GM08714 (cell line): Measurements from ENCODE around the gene MED25.

Experiments
- H3K4me3 ChIP-seq: fragments of 200-500 bp; sonication (Bioruptor generic); 2 replicates; pipeline ENCODE4 v1.5.1; 2014; ENCODE audit warnings: mild to moderate bottlenecking, low read length, inconsistent platforms
- ZNF274 ChIP-seq: IDR thresholded peaks from 2 replicates; pipeline ENCODE4 v1.6.1; 2012; ENCODE audit warnings: mild to moderate bottlenecking, low read depth, low read length

The MED25 gene

DNA sequence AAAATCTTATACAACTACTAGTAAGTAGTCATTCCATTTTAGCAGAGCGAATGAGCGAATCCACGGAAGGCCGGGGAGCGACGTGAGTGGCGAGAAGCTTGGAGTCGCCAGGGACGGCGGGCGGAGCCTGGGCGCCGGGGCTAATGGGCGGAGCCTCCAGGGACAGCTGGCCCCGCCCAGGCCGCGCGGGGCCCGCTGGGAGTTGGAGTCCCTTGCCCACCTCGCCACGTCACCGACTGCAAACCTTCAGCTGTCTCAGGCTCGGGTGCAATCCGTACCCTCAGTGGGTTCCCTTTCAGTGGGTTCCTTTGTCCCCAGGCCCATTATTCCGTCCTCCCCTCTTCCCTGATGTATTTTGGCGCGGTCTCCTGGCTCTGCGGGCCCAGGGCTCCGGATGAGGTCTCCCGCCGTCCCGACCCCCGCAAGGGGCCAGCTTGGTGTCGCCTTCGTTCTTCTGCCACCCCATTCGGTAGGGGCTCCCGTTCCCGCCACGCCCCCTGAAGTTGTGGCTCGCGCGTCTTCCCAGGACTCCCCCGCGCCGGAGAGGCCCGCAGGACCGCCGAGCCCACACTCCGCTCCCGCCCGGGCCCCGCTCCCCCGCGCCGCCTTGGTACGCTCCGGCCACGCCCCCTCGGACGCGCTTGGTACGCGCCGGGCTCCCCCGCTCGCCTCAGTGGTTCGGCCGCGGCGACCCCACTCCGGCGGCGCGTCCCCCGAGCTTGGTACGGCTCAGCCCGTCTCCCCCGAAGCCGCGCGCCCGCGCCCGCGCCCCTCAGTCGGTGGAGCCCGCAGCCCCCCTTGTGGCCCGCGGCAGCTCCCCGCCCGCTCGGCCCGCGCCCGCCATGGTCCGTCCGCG lies 32.6 kb downstream of the MED25 start, which contains the start of gene PTOV1:
TSS of gene PTOV1 (plus strand) at position 673 of the 856 bp plus-strand sequence.
- TF ChIP-seq ZNF274 = no peak
- H3K4me3 ChIP-seq = peak within 1 kb of the TSS; percentile 64

DNA sequence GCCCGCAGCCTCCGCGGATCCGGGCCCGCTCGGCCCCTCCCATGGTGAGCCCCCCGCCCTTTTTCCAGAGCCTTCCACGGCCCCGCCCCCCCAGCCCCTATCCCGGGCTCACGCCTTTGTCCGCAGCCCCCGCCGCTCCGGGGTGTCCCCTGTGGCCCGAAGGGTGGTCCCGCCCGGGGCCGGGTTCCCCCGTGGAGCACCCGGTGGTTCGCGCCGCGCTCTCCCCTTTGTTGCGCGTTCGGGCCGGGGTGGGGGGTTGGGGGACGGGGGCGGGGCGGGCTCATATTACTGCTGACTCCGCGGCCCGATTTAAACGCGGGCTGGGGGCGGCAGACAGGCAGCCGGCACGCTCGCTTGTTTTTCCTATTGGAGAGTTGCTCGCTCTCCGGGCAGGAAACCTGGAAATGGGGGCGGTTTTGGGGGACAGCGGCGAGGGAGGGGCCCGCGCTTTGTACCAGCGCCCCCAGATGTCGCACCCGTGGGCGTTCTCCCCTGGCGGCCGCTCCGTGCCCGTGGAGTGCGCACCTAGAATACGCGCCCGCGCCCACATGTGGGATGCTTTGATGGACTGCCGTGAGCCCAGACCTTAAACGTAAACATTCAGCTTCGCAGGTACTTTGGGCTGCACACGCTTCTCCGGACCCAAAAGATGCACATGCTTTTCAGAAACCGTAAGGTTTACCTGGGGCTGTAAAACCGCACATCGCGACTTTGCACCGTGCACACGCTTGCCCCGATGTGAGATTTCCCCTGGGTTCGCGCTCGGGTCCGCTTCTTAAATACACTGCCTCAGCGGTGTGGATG lies 33.6 kb downstream of the MED25 start:
- H3K4me3 ChIP-seq = peak overlapping the region; percentile 64
- TF ChIP-seq ZNF274 = no peak

DNA sequence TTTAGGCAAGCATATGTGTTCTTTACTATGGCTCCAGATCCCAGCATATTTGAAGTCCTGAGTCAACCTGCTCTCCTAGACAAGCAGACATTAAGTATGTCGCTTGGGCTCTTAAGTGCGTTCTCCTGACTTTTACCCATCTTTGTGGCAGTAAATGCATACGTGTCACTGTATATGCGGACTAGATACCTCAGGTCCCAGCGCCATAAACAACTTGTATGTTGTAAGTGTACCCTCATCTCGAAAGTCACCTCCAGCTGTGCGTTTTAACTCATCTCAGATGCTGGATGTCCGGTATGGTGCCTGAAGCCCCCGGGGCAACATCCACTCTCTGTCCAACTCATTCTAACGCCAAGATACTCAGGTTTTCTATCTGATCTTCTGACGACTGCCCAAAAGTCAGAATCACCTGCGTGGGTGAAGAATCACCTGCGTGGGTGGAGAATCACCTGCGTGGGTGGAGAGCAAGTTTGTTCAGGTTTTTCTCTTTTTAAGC lies 34.6 kb downstream of the MED25 start:
- H3K4me3 ChIP-seq = no peak overlapping the region; the same call in 1 of the 2 replicates

DNA sequence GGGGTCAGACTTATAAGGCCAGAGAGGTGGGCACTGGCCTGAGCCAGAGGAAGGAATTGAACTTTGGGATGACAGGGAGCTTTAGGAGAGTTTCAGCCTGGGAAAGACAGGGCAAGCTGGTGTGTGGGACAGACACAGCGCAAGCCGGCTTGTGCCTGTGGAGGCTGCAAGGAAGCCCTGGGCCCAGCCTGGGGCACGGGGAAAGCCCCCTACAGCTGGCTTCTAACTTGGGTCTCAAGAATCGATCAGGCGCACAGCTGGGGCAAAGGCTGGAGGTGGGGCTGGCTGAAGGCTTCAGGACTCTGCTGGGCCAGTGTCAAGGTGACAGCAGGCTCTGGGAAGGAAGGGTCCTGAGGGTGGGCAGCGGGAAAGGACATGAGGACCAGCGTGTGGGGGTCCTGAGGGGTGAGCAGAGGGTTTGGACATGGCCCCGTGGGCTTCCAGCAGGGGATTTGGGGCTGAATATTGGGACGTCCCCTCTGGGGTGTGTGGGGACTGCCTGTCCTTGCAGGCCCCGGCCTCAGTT lies 35.8 kb downstream of the MED25 start:
- TF ChIP-seq ZNF274 = no peak
- no peak overlapping the region for H3K4me3 ChIP-seq

More for the DNA sequence above, 34.6 kb downstream of the MED25 start:
- no peak for TF ChIP-seq ZNF274

DNA sequence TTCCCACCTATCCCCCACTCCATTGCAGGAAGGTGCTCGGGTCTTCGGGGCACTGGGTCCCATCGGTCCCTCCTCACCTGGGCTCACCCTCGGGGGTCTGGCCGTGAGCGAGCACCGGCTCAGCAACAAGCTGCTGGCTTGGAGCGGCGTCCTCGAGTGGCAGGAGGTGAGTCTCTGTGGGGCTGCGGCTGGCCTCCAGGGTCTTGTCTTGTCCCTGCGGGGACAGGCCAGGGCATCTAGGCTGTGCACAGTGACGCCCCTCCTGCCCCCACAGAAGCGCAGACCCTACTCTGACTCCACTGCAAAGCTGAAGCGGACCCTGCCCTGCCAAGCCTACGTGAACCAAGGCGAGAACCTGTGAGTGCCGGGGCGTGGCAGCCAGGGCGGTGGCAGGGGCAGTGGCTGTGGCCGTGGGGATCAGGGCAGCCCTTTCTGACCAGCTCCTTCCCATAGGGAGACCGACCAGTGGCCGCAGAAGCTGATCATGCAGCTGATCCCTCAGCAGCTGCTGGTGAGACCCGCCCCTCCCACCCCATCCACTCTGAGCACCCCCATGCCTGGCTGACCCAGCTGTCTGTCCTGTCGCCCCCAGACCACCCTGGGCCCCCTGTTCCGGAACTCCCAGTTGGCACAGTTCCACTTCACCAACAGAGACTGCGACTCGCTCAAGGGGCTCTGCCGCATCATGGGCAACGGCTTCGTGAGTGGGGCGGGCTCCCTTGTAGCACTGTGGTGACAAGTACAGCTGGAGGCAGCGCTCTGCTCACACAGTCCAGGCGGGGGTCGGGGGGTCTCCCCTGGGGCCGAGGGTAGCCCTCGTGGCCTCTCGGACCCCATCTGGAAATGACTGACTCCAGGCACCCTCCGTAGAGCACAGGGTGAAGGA lies 36.5 kb downstream of the MED25 start:
- no peak overlapping the region for H3K4me3 ChIP-seq
- no peak for TF ChIP-seq ZNF274

DNA sequence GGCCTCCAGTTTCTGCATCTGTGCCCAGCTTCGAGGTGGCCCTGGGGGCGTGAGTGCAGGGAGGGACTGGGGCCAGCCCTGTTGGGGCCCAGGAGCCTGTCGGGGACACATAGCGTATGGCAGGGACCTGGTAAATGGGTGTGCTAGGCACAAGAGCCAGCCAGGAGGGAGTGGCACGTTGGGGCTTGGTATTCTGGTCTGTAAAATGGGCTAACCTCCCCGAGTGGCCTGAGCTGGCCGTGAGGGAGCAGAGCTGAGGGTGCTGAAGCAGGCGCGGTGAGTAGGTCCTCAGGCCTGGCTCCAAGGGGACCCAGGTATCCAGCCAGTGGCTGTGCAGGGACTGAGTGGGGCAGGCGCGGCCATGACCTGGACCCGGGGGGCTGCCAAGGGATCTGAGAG lies 37.2 kb downstream of the MED25 start:
- TF ChIP-seq ZNF274 = no peak
- no peak overlapping the region for H3K4me3 ChIP-seq

DNA sequence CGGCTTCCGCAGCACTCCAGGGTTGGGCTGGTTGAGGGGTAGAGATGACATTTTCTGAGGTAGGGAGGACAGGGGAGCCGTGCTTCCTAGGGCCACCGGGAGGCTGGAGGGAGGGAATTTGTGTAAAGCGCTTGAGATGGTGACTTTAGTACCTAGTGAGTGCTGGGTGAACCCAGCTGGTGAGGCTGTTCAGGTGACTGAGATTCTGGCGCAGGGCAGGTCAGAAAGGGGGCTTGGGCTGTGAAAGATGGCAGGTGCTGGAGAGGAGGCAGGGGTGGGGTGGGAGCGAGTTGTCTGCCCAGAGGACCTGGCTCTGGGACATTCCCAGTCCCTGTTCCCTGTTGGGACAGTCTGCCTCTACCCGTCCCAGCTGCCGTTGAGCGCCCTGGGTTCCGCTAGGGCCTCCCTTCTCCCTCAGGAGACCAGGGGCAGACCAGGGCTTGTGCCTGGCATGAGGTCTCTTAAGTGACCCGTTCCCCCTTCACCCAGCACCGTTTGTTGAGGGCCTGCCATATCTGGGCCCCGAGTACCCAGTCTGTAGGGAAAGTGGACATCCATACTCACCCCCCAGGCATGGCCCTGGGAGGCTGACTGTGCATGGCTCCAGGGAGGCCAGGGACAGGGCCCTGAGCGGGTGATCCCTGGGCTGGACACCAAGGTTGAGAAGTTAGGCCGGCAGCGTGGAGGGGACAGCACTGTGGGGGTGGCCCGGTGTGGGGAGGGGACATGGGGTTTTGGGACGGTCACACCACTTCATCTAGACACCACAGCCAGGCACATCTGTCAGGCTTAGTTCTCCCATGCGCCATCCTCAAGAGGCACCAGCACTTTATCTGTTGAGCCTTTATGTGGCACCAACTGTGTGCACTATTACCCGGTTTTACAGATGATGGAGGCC lies 37.8 kb downstream of the MED25 start:
- H3K4me3 ChIP-seq = no peak overlapping the region
- TF ChIP-seq ZNF274 = no peak

DNA sequence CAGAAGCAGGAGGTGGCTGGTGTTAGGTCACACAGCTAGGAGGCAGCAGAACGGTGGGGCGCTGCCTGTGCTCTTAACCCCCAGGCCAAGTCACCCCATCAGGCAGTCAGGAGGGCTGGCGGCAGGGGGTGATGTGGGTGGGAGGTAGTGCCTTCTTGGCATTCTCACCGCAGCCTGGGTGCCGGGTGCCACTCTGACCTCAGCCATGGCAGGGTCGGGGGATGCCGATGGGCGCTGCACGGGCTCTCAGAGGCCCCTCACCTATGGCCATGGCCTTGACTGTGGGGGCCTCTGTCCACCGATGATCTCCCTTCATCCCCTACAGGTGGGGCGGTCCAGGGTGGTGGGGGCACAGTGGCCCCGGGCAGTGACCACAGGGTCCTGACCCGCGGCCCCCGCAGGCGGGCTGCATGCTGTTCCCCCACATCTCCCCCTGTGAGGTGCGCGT lies 38.5 kb downstream of the MED25 start:
- no peak overlapping the region for H3K4me3 ChIP-seq
- TF ChIP-seq ZNF274 = no peak

DNA sequence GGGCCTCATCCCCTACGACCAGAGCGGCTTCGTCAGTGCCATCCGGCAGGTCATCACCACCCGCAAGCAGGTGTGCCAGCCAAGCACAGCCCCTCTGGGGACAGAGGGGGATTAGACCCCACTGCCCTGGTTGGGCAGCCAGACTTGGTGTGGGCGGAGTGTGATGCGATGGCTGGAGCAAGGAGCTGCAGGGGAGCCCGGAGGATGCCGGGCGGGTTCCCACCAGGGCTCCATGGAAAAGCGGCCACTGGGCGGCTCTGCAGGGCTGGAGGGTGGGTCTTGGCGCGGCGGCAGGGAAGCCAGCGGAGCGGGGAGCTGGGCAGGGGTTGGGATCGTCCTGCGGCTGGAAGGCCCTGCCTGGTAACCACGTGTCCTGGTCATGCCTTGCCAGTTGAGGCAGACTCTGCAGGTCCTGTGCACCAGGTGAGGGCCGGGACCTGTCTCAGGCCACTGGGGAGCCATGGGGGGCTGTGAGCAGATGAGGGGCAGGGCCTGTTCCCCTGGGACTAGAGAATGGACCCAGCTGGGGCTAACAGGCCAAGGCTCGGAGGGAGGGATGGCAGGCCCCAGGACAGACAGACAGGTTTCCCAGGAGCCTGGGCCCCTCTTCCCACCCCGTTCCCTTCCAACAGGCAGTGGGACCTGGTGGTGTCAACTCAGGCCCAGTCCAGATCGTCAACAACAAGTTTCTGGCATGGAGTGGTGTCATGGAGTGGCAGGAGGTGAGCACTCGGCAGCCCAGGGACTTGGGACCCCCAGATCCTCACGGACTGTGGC lies 39.2 kb downstream of the MED25 start:
- no peak for TF ChIP-seq ZNF274
- H3K4me3 ChIP-seq = no peak overlapping the region

DNA sequence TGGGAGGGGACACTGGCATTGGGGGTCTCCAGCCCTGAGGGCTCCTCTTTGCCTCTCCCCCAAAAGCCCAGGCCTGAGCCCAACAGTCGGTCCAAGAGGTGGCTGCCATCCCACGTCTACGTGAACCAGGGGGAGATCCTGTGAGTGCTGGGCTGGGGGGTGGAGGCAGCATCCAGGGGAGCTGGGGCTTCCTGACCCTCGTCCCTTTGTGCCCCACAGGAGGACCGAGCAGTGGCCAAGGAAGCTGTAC lies 39.7 kb downstream of the MED25 start:
- H3K4me3 ChIP-seq = no peak overlapping the region
- no peak for TF ChIP-seq ZNF274

DNA sequence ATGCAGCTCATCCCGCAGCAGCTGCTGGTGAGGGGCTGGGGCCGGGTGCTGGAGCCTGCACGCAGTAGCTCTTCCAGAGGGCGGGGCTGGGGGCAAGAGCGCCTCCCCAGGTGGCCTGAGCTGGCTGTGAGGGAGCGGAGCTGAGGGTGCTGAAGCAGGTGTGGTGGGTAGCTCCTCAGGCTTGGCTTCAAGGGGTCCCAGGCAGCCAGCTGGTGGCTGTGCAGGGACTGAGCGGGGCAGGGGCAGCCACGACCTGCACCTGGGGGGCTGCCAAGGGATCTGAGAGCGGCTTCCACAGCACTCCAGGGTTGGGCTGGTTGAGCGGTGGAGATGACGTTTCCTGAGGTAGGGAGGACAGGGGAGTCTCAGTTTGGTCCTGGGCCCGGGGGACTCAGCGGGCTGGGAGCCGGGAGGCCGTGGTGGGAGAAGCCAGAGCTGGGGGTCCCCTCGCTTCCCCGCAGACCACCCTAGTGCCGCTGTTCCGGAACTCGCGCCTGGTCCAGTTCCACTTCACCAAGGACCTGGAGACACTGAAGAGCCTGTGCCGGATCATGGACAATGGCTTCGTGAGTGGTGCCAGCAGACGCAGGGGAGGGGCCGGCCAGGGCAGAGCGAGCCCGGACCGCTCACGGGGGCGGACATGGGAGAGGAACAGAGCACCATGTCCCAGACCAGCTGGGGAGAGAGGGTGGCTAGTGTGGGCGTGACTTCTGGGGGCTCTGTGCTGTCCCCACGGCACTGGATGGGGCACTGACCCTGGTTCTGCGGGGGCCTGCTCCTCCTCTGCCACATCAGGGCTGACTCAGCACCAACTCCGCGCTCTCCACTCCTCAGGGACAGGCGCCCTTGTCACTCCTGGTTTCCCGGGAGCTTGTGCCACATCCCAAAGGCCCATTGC lies 40.2 kb downstream of the MED25 start:
- H3K4me3 ChIP-seq = no peak overlapping the region
- TF ChIP-seq ZNF274 = no peak
